Activated CD4-positive, alpha-beta T cell treated with anti-CD3 and anti-CD28 coated beads, Interleukin-2, Interleukin-6, amounts not matched to agents 100 ng/mL and 50 ng/mL, durations not matched to agents 16 hours and 8 hours (primary cell): ENCODE results near the gene GTF3C5.
A peak's percentile ranks its signal among the peaks of the same experiment; 100 is the strongest.

Experiments
- DNase-seq: peaks from one replicate; pipeline ENCODE4 v3.0.0-alpha.2; 2020

GTF3C5 gene

GRCh38 chr9:133031496-133031911 is 707 bp downstream of the GTF3C5 start:
- DNase-seq: peak; percentile 26

DNA sequence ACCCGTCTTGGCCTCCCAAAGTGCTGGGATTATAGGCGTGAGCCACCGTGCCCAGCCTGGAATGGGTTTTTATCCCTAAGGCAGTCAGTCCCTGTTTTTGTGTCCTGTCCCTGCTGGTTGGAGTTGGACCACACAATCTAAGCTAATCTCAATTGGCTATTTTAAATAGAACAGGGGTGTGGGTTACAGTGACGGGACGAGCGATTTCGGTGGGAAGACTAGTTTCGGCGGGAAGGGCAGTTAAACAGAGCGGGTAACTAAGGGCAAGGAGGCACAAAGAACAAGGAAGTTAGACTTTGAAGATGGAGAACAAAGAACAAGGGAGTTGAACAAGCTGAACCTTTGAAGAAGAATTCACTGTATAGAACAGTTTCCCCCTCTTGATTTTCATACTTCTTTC is 1.4 kb downstream of the GTF3C5 start:
- no peak for DNase-seq

DNA sequence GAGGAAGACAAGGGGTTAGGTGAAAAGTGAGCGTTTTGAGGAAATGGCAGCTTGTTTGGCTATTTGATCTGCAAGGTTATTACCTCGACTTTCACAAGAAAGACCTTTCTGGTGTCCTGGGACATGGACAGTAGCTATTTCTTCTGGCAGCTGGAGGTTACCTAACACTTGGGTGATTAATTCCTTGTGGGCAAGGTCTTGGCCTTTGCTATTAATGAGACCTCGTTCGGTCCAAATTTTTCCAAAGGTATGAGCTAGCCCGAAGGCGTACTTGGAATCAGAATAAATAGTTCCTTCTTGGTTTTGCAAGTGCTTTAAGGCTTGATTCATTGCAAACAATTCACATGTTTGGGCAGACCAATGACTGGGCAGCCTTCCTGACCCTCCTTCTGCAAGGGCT is 4.9 kb downstream of the GTF3C5 start:
- DNase-seq: no peak

GRCh38 chr9:133037775-133038515 is 7.1 kb downstream of the GTF3C5 start:
- DNase-seq: no peak

DNA sequence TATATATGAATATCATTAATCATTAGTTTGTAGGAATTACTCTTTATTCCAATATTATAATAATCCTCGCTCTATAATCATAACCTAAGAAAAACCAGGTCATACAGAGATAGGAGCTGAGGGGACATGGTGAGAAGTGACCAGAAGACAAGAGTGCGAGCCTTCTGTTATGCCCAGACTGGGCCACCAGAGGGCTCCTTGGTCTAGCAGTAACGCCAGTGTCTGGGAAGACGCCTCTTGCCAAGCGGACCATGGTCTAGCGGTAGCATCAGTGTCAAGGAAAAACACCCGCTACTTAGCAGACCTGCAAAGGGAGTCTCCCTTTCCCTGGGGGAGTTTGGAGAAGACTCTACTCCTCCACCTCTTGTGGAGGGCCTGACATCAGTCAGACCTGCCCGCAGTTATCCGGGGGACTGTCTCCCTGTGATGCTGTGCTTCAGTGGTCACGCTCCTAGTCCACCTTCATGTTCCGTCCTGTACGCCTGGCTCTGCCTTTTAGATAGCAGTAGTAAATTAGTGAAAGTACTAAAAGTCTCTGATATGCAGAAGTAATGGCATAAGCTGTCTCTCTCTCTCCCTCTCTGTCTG is 10.2 kb downstream of the GTF3C5 start:
- peak; percentile 53 for DNase-seq

- no peak for DNase-seq
These were observed 11.2 kb downstream of the GTF3C5 start for GRCh38 chr9:133041958-133042357.

GRCh38 chr9:133042676-133043075 is 11.9 kb downstream of the GTF3C5 start:
- no peak for DNase-seq

- no peak for DNase-seq
These were observed 12.7 kb downstream of the GTF3C5 start for GRCh38 chr9:133043449-133044035.

DNA sequence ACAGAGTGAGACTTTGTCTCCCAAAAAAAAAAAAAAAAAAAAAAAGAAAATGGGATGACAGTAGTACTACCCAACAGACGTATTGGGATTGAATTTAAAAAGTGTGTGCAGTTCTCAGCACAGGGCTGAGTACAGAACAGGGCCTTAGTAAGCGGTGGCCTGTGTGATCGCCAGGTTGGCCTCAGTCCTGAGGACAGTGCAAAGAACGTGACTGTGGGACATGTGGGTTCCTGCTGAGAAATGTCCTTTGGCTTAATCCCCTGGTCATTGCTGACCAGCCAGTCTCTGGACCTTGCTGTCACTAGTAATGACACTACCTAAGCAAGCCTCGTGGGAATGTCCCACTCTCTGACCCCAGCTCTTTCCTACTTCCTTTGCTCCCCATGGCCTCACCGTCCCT is 13.3 kb downstream of the GTF3C5 start:
- DNase-seq: no peak

DNA sequence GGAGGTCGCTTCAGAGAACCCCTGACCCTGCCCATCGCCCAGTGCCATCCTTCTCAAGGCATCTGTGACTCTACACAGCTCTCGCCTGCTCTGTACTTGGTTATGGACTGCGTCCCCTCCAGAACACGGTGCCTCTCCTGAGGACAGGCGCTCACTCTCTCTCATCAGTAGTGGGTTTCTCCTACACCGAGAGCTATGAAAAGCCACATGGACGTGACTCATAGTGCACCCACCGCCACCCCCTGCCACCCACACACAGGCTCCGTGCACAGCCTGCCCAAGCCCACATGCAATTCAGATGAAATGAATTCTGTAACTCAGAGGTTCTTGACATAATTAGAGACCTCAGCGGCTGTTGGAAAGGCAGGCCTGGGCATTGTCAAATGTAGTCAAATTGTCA is 13.9 kb downstream of the GTF3C5 start:
- DNase-seq: no peak

DNA sequence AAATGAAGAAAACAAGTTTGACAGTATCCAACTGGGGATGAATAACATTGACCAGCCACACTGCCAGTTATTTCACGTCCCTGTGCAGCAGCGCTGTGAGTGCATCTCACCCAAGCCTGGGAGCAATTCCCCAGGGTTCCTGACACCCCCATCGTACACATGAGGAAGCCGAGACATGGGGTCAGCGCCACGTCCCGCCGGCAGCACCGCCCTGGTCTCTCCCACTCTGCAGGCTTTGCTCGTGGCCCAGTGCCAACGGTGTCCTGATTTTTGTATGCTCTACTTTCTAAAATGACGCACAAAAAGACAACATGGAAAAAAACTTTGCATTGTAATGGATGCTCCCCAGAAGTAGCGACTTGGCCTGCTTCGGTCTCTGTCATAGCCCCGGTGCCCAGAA is 14.3 kb downstream of the GTF3C5 start:
- DNase-seq: no peak

DNA sequence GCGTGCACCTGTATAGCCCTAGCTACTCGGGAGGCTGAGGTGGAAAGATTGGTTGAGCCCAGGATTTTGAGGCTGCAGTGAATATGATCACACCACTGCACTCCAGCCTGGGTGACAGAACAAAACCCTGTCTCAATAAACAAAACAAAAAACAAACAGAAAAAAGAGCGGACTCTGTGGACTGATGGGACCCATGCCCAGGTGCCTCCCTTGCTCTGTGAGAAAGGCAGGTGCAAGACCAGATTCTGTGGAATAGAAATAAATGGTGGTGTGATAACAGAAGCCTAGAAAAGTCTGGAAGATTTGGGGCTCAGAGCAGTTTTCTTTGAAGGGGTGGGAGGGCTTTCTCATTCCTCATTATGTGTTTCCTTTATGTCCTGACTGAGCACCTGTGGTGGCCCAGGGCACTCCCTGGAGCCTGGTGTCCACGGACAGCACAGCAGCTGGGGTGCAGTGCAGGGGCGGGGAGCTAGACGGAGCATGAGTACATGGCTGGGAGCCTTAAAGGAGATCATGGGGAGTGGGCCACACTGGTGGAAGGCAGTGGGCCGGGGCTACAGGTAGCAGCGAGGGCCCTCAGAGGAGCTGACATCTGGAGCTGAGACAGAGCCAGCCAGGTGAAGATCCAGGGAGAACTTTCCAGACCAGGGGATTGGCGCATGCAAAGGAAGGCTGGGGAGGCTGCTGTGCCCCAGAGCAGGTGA is 15.6 kb downstream of the GTF3C5 start:
- DNase-seq: no peak

GRCh38 chr9:133046900-133047295 is 16.1 kb downstream of the GTF3C5 start:
- DNase-seq: no peak

DNA sequence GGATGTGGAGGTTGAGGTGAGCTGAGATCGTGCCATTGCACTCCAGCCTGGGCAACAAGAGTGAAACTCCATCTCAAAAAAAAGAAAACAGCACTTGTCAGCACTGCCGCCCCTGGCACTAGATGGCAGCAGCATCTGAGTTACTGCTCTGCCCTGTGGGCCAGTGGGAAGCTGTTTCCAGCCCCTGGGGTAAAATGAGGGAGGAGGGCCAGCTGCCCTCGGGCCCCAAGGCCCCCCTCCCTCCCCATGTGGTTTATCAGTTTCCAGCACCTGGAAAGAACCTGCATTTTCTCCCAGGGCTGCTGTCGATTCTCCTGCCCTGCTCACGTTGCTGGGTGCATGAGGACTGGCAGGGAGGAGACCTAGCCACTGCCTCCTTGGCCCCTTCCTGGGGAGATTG is 17.8 kb downstream of the GTF3C5 start:
- DNase-seq: peak; percentile 47

DNA sequence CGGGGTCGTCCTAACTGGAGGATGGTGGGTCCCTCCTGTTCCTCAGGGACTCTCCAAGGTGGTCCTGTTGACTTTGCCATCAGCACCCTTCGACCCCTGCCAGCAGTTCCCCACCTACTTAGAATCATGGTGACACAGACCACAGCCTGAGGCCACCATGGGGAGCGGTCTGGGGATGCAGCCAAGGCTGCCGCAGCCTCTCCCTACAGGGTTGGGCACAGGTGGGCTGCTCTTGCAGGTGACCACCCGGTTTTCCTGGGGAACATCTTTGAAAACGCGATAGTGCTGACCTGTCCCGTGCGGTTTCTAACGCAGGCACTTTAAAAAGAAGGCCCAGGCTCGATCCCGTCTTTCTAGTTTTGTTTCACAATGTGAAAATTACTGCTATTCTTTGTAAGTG is 18.2 kb downstream of the GTF3C5 start:
- no peak for DNase-seq

DNA sequence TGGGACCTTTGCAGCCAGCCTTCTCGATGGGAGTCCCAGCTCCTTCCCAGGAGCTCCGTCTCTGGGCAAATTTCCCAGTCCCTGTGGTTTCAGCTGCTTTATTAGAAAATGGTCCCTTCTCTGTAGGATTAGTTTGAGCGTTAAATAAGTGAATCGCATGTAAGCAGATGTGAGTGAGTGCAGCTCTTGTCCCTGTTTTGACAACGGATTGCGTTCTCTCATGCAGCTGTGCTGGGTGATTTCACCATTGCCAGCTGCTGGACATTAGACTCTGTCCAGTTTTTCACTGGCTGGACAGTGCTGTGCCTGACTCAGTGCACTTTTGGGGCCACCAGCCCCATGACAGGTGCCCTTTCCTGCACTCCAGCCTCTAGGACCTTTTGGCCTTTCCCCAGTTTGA is 19.3 kb downstream of the GTF3C5 start:
- DNase-seq: no peak

GRCh38 chr9:133050781-133051180 is 20.0 kb downstream of the GTF3C5 start:
- no peak for DNase-seq

DNA sequence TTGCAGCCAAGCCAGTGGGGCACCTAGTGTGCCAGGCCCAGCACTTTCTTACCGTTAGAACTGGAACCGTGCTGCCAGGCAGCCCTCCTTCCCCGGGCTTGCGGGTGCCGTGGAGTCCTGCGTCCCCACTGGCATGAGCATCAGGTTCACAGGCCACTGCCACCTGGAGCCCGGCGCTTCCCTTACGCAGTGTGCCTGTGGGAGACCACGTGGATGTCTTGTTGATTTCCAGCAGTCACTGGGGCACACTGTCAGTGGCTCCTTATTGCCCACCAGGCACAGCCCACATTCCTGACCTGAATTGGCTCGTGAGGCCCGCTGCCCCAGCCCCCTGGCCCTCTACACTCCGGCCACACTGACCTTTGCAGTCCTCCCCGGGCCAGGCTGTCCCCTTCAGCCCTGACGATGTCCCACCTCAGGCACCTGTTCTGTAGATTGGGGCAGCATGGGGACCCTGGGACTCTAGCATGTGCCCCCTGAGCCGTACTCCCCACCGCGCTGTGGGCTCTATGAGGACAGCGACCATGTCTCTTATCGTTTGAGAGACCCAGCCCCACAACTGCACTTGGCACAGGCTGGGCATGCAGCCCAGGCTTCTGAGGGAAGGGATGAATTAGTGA is 20.6 kb downstream of the GTF3C5 start:
- no peak for DNase-seq

DNA sequence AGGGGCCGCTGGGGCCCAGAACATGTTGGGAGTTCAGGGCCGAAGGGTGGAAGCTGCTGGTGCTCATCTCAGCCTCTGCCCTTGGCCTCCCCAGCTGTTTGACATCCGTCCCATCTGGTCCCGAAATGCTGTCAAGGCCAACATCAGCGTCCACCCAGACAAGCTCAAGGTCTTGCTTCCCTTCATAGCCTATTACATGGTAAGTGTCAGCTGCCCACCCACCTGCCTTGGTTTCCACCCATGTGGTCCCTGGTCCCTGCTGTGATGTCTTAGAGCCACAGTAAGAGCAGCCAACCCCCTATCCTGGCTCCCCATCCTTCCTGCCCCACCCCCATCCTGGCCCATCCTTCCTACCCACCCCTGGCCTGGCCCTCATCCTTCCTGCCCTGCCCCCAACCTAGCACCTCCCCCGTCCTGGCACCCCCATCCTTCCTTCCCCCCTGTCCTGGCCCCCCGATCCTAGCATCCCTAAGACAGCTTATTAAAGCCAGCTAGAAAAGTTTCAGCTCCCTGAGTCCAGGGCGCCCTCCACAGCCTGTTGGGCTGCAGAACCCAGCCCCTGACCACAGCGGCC is 21.3 kb downstream of the GTF3C5 start:
- DNase-seq: no peak

- no peak for DNase-seq
These were observed 23.5 kb downstream of the GTF3C5 start for GRCh38 chr9:133054194-133054890.

DNA sequence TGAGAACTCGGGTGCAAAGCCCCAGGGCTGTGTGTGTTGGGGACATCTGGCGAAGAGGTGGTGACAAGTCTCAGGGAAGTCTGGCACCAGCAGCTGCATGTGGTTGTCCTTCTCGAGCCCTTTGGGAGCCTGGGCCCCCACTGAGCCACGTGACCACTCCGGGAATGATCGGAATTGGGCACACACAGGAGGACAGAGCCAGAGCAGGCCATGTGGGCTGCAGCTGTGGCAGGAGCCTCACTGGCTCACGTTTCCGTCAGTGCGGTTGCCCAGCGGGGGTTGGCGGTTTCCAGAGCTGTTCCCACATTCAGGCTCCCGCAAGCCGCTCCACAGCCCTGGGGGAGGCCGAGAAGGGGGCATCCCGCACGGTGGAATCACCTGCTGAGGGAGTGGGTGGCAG is 24.2 kb downstream of the GTF3C5 start:
- no peak for DNase-seq

DNA sequence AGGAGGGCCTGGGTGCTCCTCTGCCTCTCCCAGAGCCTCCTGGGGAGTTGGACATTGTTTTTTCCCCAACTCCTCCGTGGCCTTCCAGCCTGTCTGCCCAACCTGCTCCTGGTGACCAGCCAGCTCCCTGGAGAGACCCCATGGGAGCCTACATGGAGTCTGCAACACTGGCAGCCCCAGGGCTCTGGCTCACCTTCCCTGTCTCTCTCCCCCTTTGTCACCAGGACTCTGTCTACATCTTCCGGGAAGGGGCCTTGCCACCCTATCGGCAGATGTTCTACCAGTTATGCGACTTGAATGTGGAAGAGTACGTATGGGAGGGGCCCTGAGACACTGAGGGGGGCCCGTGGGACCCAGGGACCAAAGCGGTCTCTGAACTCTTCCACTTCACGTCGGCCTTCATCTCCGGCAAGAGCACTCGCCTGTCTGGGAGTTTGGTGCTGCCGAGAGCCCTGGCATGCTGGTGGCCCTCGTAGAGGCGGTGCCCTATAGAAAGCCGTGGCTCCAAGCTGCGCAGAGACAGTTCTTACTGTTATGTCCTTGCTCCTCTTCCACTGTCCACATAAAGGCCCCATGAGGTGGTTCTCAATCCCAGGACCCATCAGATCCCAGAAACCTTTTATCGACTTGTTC is 25.1 kb downstream of the GTF3C5 start:
- DNase-seq: no peak
